ENCODE measurements around the gene CDV3.

DNA sequence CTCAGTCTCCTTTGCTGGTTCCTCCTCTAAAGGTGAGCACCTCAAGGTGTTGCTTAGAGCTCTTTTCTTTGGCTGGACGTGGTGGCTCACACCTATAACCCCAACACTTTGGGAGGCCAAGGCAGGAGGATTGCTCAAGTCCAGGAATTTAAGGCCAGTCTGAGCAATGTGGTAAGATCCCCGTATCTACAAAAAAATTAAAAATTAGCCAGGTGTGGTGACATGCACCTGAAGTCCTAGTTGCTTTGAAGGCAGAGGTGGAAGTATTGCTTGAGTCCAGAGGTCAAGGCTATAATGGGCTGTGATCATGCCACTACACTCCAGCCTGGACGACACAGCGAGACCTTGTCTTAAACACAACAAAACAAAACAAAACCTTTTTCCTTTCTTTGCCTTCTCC lies 60.0 kb downstream of the CDV3 start:
- TF ChIP-seq MYC (IDR thresholded peaks at IDR 0.05; ENCODE audit: borderline replicate concordance, low read length) (no peak), MAZ (IDR thresholded peaks at IDR 0.05; ENCODE audit: borderline replicate concordance, low read depth, low read length) (no peak), EP300 (IDR thresholded peaks at IDR 0.05) (no peak), CHD4 (IDR thresholded peaks at IDR 0.05; ENCODE audit: borderline replicate concordance) (no peak), CHD2 (IDR thresholded peaks at IDR 0.05; ENCODE audit: low read length, partially characterized antibody) (no peak), POLR2A (IDR thresholded peaks at IDR 0.05; ENCODE audit: low read length) (no peak), JUN (IDR thresholded peaks at IDR 0.05) (no peak), MAFK (IDR thresholded peaks at IDR 0.05; ENCODE audit: partially characterized antibody) (no peak), NPAS2 (CRISPR knock-in tag; IDR thresholded peaks at IDR 0.05; ENCODE audit: borderline replicate concordance) (no peak), SMC3 (IDR thresholded peaks at IDR 0.05) (no peak), JUNB (IDR thresholded peaks at IDR 0.05) (no peak), CEBPB (IDR thresholded peaks at IDR 0.05) (no peak)
- TF ChIP-seq, protein P1, sequence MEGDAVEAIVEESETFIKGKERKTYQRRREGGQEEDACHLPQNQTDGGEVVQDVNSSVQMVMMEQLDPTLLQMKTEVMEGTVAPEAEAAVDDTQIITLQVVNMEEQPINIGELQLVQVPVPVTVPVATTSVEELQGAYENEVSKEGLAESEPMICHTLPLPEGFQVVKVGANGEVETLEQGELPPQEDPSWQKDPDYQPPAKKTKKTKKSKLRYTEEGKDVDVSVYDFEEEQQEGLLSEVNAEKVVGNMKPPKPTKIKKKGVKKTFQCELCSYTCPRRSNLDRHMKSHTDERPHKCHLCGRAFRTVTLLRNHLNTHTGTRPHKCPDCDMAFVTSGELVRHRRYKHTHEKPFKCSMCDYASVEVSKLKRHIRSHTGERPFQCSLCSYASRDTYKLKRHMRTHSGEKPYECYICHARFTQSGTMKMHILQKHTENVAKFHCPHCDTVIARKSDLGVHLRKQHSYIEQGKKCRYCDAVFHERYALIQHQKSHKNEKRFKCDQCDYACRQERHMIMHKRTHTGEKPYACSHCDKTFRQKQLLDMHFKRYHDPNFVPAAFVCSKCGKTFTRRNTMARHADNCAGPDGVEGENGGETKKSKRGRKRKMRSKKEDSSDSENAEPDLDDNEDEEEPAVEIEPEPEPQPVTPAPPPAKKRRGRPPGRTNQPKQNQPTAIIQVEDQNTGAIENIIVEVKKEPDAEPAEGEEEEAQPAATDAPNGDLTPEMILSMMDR (IDR thresholded peaks at IDR 0.05), result no peak
- TF ChIP-seq, protein P2, sequence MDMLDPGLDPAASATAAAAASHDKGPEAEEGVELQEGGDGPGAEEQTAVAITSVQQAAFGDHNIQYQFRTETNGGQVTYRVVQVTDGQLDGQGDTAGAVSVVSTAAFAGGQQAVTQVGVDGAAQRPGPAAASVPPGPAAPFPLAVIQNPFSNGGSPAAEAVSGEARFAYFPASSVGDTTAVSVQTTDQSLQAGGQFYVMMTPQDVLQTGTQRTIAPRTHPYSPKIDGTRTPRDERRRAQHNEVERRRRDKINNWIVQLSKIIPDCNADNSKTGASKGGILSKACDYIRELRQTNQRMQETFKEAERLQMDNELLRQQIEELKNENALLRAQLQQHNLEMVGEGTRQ (IDR thresholded peaks at IDR 0.05), result no peak

Data from A549 (cell line).